ENCODE data around the gene CAMTA1.

CAMTA1 gene

GRCh38 chr1:7579016-7579415 is 793.8 kb downstream of the CAMTA1 start:
- CTCF ChIA-PET, result no interaction called here
- no peak for DNase-seq (ENCODE audit: low spot score)
- TF ChIP-seq, protein P1, sequence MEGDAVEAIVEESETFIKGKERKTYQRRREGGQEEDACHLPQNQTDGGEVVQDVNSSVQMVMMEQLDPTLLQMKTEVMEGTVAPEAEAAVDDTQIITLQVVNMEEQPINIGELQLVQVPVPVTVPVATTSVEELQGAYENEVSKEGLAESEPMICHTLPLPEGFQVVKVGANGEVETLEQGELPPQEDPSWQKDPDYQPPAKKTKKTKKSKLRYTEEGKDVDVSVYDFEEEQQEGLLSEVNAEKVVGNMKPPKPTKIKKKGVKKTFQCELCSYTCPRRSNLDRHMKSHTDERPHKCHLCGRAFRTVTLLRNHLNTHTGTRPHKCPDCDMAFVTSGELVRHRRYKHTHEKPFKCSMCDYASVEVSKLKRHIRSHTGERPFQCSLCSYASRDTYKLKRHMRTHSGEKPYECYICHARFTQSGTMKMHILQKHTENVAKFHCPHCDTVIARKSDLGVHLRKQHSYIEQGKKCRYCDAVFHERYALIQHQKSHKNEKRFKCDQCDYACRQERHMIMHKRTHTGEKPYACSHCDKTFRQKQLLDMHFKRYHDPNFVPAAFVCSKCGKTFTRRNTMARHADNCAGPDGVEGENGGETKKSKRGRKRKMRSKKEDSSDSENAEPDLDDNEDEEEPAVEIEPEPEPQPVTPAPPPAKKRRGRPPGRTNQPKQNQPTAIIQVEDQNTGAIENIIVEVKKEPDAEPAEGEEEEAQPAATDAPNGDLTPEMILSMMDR (conservative IDR thresholded peaks at IDR 0.05; ENCODE audit: low read depth), result no peak
- POLR2A ChIA-PET (ENCODE audit: low non-redundant PET), result no interaction called here
- no peak overlapping the region for H3K27ac ChIP-seq

DNA sequence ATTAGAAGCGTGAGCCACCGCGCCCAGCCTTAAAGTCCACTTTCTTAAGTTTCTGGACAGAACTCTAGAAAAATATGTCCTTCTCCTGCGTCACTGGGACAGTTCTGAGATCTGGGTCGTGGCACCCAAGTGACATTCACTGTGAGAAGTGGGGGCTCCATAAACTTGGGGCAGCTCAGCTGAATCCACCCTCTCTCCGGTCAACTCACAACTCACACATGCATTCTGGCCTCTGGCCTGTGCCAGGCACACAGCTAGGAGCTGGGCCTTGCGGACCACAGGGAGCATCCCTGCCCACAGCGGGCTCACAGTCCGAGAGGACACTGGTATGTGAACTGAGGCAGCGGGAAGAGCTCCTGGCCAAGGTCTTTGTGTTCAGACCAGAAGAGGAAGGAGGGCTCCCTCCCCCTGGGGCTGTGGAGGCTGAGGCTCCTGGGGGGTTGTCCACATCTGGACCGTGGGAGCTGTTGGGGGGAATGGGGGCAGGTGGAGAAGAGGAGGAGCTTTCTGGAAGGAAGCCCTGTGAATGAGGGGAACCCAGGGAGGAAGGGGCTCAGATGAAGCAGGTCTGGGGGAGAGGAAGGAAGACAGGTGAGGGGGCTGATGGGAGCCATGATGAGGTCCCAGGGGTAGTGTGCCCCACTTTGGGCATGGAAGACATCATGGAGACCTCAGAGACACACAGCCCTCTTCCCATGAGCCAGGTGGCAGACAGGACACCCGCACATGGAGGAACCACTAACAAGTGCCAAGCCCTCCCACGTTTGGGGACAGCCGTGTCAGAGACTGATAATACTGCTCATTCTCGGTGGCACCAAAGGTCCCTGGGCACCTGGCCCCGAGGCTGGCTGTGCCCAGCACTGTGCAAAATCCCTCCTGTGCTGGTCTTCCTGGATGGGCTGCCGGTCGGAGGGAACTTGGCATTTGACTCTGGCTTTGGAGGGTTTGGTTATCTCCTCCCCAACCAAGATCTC is 794.9 kb downstream of the CAMTA1 start:
- ChIA-PET POLR2A (ENCODE audit: low non-redundant PET) (interaction anchor here (0.5 kb wide), 1 partner anchor 8 kb away, joined by 3 read pairs; no protein-coding TSS in a partner anchor), CTCF (interaction anchor here (0.5 to 0.6 kb wide), 2 partner anchors 36 to 67 kb away, joined by 3 to 6 read pairs; no protein-coding TSS in a partner anchor)
- DNase-seq (ENCODE audit: low spot score), result no peak
- TF ChIP-seq, protein P1 (conservative IDR thresholded peaks at IDR 0.05; ENCODE audit: low read depth), result no peak
- H3K27ac ChIP-seq, result no peak overlapping the region

- ChIA-PET POLR2A (ENCODE audit: low non-redundant PET) (no interaction called here), CTCF (interaction anchor here (0.6 kb wide), 3 partner anchors 66 to 669 kb away, joined by 3 to 6 read pairs (median 3); no protein-coding TSS in a partner anchor)
- TF ChIP-seq, protein P1 (conservative IDR thresholded peaks at IDR 0.05; ENCODE audit: low read depth), result no peak
- no peak for DNase-seq (ENCODE audit: low spot score)
- no peak overlapping the region for H3K27ac ChIP-seq
Measured at GRCh38 chr1:7580923-7581753, 795.9 kb downstream of the CAMTA1 start.

DNA sequence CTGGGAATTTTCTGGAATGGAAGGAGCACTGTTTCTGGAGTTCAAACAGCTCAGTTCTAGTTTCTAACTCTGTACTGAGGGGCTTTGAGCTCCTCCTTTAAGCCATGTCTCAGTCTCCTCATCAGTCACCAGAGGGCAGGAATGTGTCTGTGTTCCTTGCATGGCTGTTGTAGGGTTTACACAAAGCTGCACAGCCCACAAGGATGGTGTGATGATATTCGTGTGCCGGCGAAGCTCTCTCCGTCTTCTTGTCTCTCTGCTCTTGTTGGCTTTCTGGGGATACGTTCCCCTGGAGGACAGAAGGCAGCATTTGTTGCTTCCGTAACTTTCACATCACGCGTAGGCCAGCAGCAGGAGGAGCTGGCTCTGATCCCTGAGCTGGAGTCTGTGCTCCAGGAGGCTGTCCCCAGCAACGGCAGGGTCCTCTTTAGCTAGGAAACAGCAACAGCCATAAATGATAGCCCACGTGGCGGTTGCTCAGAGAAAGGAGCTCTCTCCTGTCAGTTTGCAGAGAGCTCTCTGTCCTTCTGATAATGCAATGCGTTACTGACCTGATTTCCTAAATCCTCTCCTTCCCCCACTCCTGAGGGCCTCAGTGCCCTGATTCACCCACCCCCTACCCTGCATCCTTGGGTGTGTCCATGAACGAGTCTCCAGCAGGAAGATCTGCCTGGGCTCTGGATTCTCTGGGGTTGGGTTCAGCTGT is 796.7 kb downstream of the CAMTA1 start:
- TF ChIP-seq, protein P1 (conservative IDR thresholded peaks at IDR 0.05; ENCODE audit: low read depth), result no peak
- H3K27ac ChIP-seq, result no peak overlapping the region
- no peak for DNase-seq (ENCODE audit: low spot score)
- ChIA-PET POLR2A (ENCODE audit: low non-redundant PET) (no interaction called here), CTCF (interaction anchor here (0.6 kb wide), 1 partner anchor 670 kb away, joined by 3 read pairs; no protein-coding TSS in a partner anchor)

GRCh38 chr1:7582460-7582972 is 797.3 kb downstream of the CAMTA1 start:
- no peak for DNase-seq (ENCODE audit: low spot score)
- TF ChIP-seq, protein P1 (conservative IDR thresholded peaks at IDR 0.05; ENCODE audit: low read depth), result no peak
- ChIA-PET POLR2A (ENCODE audit: low non-redundant PET) (no interaction called here), CTCF (no interaction called here)
- H3K27ac ChIP-seq, result no peak overlapping the region
